NCI-H2196 (cell line): ENCODE data around the gene GBGT1.
A peak's percentile ranks its signal among the peaks of the same experiment; 100 is the strongest.

Experiments used
- DNase-seq: peaks from one replicate; lab custom pipeline; 2025; ENCODE audit not compliant: unreplicated experiment; lab: John Stamatoyannopoulos, UW

Gene GBGT1

GRCh38 chr9:133144904-133145851 is 18.5 kb downstream of the GBGT1 start:
- DNase-seq, result no peak

- peak; percentile 83 for DNase-seq
Observed at GRCh38 chr9:133144142-133144903, 19.4 kb downstream of the GBGT1 start.

DNA sequence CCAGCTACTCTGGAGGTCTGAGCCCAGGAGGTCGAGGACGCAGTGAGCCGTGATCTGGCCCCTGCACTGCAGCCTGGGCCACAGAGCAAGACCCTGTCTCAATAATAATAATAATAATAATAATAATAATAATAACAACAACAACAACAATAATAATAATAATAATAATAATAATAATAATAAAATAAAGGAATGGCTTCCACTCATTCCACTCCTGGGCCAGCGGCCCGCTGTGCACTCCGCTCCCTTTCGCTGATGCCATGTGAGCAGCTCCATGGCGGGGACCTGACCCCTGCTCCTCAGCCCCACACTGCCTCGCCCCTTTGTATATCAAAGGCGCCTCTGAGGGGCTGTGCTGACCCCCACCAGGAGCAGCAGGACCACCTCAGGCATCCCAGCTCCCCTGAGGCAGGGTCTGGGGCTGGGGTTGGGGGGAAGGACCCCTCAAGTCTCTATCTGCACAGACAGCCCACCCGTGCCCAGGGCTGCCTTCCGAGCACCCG is 20.0 kb downstream of the GBGT1 start:
- no peak for DNase-seq

DNA sequence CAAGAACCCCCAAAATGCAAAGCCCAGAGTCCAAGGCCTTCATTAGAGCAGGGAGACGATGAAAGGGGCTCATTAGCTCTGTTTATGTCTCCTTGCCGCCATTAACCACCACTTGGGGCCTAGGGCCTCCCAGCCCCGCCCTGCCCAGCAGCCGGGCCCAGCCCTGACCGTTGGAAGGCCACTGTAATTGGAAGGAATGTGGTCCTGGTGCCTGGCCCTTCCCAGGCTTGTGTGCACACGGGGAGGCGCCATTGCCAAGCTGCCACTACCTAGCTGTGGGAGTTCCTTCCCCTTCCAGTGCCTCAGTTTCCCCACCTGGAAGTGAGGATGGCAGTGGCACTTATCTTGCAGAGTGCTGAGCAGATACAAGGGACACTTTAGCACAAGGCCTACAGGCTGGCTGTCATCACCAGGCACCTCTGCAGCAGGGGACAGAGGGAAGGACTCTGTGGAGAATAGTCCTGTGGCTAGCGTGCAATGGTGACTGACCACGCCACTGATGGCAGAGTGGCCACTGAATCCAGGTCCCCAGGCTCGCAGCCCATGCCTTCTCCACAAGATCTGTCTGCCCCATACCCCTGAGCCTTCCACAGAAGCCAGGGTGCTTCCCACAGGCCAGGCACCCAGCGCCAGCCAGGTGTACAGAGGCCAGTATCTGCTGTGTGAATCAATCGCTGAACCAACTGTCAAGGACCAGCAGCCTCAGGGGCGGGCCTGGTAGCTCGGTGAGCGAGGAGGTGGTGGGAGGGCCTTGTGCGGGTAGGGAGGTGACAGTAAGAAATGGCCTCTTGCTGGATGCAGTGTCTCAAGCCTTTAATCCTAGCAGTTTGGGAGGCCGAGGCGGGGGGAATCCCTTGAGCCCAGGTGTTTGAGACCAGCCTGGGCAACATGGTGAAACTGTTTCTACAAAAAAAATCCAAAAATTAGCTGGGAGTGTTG is 20.8 kb downstream of the GBGT1 start:
- no peak for DNase-seq

DNA sequence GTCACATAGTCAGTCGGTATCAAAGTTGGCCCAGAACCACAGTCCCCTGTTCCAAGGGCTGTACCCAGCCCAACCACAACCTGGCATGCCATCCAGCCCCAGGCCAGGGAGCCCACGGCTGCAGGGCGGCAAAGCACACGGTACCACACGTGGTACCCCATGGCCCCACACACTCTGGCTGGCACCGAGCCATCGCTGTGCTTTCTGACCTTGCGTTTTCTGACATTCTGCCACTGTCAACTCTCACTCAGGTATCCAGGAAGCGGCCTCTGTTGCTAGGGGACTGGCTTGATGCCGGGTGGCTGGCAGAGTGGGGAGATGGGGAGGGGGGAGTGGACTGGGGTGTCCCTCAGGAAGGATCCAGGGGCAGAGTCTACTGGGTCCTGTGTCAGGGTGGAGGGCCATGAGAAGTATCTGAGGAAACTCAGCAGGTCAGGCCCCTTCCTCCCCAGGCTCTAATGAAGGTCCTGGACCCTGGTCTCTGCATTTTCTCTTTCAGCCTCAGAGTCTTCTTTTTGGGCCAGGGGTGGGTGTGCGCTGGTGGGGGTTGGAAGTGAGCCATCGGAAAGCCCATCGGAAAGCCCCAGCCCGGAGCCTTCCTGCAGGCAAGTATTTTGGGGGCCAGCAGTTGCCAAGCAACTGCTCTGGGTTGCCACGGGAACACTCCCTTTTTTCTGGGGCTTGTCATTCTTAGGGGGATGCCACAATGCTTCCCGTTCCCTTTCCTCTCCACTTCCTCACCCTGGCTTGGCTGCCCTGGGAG is 21.7 kb downstream of the GBGT1 start:
- DNase-seq, result peak; percentile 54

DNA sequence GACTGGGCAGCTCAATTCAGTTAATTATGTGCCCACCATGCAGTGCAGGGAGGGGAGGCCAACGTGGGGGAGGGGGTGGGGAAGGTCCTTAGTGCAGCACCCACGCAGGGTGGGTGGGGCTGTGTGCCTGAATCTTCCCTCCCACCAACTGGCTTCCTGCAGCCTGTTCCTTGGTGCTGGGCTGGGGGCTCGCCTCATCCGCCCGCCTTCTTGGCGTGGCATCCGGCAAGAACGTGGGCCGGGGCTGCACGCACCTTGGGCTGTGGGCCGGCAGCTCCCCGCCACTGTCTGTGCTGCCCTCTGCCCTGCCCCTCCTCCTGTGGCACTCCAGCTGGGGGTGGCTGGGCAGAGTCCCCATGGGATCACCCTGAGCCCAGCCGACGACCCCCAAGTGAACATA is 23.1 kb downstream of the GBGT1 start:
- DNase-seq, result no peak

GRCh38 chr9:133140174-133140505 is 23.6 kb downstream of the GBGT1 start:
- DNase-seq, result no peak

DNA sequence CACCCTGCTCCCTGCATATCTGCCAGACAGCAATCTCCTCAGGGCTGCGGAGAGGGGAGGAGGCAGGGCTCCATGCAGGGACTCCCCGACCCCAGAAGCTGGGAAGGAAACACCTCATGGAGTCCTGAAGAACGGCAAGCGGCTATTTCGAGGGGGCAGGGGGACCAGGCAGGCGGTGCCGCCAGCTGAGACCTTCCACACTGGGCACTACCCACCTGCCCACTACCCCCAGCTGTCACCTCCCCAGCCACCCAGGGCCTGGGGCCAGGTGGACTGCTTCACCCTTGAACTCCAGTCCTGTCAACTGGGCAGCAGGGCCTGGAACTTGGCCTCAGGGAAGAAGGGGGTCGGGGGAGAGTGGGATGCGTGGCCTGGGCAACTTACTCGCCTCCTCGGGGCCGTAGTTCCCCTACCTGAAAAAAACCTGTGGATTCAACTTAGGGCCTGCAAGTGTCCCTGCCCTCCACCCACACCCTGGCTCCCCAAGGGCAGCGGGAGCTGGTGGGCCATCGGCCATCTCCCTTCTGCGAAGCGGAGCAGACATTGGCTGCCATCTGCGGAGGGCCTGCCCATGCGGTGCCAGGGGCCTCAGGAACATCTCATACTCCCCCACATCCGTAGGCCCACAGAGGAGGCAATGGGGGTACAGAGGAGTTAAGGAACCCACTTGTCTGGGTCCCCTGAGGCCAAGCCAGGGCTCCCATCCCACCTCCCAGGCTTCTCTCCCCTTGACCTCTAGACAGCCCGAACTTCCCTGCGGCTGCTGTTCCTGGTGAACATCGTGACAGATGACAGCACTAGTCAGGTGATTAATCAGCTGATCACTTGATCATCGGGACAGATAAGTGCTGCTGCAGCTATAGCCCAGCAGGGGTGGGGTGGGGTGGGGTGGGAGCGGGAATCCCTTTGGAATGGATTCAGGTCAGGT is 24.2 kb downstream of the GBGT1 start:
- no peak for DNase-seq

DNA sequence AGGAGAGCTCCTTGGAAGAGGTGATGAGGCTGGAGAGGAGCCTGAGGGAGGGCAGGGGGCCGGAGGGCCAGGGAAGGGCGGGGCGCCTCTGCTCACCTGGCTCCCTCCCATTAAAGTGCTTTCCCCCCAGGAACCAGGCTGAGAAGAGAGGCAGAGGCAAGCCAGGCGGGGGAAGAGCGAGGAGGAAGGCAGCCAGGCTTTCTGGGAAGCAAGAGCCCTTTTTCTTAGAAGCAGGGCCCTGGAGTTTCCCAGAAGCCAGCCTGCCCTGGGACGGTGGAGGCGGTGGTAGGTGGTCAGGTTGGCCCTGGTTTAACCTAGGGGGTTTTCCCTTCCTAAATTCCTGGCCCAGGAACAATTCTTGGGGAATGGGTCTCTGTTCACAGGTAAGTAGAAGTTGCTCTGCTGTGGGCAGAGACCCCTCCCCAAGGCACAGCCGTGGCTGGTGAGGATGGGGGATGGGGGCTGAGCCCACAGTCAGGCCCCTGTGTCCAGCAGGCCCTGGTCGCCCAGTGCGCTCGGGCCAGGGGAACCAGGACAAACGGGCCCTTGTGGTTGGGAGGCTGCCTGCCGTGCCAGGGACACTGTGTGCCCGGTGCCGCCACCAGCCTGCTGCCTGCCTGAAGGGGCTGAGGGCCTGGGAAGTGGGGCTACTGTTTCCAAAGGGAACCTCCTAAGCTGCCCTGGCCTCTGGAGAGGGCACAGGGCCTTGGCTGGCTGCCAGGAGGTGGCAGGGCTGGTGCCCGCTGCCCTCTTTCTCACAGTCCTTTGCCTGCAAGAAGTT is 26.1 kb downstream of the GBGT1 start:
- DNase-seq, result no peak

DNA sequence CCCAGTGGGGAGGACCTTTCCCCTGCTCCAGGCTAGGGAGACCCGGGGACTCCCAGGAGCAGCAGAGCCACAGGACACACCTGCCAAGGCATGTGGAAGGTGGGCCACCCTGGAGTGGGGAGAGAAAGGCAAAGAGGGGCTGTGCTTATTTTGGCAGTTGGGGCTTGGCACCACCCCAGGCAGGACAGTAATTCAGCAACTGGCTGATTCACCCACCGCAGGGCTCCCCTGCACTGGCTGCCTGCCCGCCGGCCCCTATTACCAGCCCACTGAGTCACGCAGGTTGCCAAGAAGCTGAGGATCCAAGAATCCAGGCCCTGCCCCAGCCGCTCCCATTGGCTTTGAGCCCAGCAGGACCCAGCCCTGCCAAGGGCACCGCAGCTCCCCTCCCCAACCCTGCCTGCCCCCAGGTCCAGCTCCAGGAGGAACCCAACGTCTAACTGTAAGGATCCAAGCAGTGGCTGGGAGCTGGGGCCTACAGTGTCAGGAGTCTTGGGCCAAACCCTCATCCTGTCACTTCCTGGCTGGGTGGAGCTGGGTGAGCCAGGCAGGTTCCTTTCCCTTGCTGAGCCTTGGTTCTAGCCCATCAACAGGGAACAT is 28.5 kb downstream of the GBGT1 start:
- DNase-seq, result peak; percentile 73

GRCh38 chr9:133134388-133135145 is 29.1 kb downstream of the GBGT1 start:
- no peak for DNase-seq

GRCh38 chr9:133133681-133134387 is 29.9 kb downstream of the GBGT1 start:
- DNase-seq, result peak; percentile 97

DNA sequence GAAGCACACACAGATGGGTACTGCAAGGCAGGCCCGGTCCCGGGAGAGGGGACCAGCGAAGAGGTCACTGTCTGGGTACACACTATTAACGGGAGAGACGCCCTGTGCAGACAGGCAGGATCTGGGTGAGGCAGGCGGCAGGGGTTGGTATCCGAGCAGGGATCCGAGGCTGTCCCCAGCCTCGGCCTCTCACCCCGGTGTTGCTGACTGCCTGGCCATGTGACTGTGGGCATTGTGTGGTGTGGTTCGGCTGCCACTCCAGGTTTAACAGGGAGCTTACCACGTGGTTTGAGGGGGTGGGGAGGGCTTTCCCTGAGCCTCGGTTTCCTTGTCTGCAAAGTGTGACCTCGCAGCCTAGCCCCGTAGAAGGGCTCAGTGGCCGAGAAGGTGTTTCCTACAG is 31.5 kb downstream of the GBGT1 start:
- DNase-seq, result peak; percentile 25

DNA sequence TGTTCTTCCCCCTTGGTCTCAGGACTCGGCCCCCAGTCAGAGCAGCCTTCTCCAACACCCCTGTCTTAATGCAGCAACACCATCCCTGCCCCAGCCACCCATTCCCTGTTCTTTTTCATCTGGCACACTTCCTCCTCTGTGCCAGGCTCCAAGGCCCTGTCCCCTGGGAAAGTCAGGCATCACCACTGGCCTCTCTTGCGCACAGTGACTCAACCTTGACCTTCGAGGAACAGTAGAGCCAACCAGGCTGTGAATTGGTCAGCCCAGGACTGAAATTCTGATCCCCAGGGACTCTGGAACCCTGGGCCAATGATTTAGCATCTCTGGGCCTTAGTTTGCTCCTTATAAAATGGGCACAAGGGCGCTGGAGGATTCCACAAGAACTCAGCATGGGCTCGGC is 32.2 kb downstream of the GBGT1 start:
- no peak for DNase-seq

DNA sequence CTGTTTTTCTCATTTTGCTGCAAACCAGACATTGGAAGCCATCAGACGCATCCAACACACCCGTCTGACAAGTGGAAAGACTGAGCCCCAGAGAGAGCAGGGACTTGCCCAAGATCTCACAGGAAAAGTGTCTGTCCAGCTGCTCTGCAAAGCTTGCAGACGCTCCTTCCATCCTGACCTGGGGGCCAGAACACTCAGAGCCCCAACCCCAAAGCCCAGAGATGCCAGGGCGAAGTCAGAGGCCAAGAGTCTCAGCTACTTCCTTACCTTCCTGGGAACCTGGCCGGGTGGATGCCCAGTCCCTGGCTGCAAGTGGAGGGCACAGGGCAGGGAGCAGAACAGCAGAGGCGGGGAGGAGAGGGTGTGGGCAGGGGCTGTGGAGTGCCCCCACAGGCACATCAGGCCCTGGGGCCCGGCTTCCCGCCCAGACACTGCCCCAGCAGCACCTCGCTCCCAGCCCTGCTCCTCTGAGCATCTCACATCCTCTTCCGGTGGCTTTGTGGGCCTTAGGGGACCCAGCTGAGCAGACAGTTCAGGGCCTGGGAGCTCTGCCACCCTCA is 32.9 kb downstream of the GBGT1 start:
- DNase-seq, result no peak
